Brain microvascular endothelial cell (primary cell): ENCODE results near the gene ETF1.
"Not testable (repeated sequence)": the region's sequence is repeated elsewhere in the genome, so short reads cannot be mapped to it uniquely, and the experiment has no call there.

Experiments used
- DNase-seq: peaks from one replicate; pipeline ENCODE4 v3.0.0-alpha.2; 2020
- H3K27ac ChIP-seq: fragments of 250-450 bp; sonication (Bioruptor Pico); 2 replicates; pipeline ENCODE4 v1.5.1; 2020; ENCODE audit warnings: mild to moderate bottlenecking, moderate library complexity
- H3K27me3 ChIP-seq: fragments of 250-450 bp; sonication (Bioruptor Pico); replicated peaks from 2 replicates; pipeline ENCODE4 v1.5.1; 2020; ENCODE audit warnings: mild to moderate bottlenecking
- H3K36me3 ChIP-seq: fragments of 250-450 bp; sonication (Bioruptor Pico); replicated peaks from 2 replicates; pipeline ENCODE4 v1.5.1; 2020; ENCODE audit warnings: mild to moderate bottlenecking
- H3K4me3 ChIP-seq: 2 replicates; pipeline ENCODE4 v1.5.1; 2011; ENCODE audit warnings: low read depth, mild to moderate bottlenecking, control low read depth, low read length, moderate library complexity
- CTCF ChIP-seq: IDR thresholded peaks from 2 replicates; pipeline ENCODE4 v1.5.1; 2011; ENCODE audit warnings: low read depth, mild to moderate bottlenecking, moderate library complexity, low read length, control low read depth, inconsistent platforms; ENCODE audit errors: missing control alignments
- in situ Hi-C: cut with HindIII; loops from 2 replicates; pipeline ENCODE4 v1.10.0; 2017; ENCODE audit warnings: low sequenced_read_pairs, low pct_ligation_motif_present

Gene ETF1

GRCh38 chr5:138523406-138523805 is 19.6 kb downstream of the ETF1 start:
- DNase-seq = no peak
- Histone ChIP-seq H3K27ac (no peak overlapping the region), H3K27me3 (no peaks in the 10 kb centered on the region), H3K36me3 (peaks cover 4% of the 10 kb centered on the region), H3K4me3 (no peak overlapping the region)
- TF ChIP-seq CTCF = no peak
- in situ Hi-C loops = no loop called here

GRCh38 chr5:138520971-138521370 is 22.1 kb downstream of the ETF1 start:
- in situ Hi-C loops = no loop called here
- H3K27me3 ChIP-seq = no peaks in the 10 kb centered on the region

GRCh38 chr5:138517437-138517836 is 25.6 kb downstream of the ETF1 start:
- Histone ChIP-seq H3K27me3 (no peaks in the 10 kb centered on the region), H3K4me3 (no peak overlapping the region), H3K27ac (no peak overlapping the region), H3K36me3 (peaks cover 53% of the 10 kb centered on the region)
- no peak for DNase-seq
- in situ Hi-C loops = no loop called here
- no peak for TF ChIP-seq CTCF

More at GRCh38 chr5:138520971-138521370, 22.1 kb downstream of the ETF1 start:
- Histone ChIP-seq H3K4me3 (no peak overlapping the region), H3K27ac (no peak overlapping the region), H3K36me3 (peaks cover 25% of the 10 kb centered on the region)
- no peak for TF ChIP-seq CTCF
- no peak for DNase-seq

GRCh38 chr5:138515556-138516245 is 27.3 kb downstream of the ETF1 start:
- Histone ChIP-seq H3K36me3 (peaks cover 67% of the 10 kb centered on the region), H3K27ac (no peak overlapping the region), H3K4me3 (no peak overlapping the region), H3K27me3 (no peaks in the 10 kb centered on the region)
- DNase-seq = no peak
- no peak for TF ChIP-seq CTCF
- in situ Hi-C loops = no loop called here

- H3K4me3 ChIP-seq = no peak overlapping the region
- no peak overlapping the region for H3K27ac ChIP-seq
- peaks cover 74% of the 10 kb centered on the region for H3K36me3 ChIP-seq
- no peak for TF ChIP-seq CTCF
- no peak for DNase-seq
- in situ Hi-C loops = no loop called here
- H3K27me3 ChIP-seq = no peaks in the 10 kb centered on the region
These were observed 29.0 kb downstream of the ETF1 start for GRCh38 chr5:138514021-138514420.

- in situ Hi-C loops = no loop called here
- Histone ChIP-seq H3K27ac (no peak overlapping the region), H3K4me3 (no peak overlapping the region), H3K27me3 (no peaks in the 10 kb centered on the region), H3K36me3 (peaks cover 63% of the 10 kb centered on the region)
- DNase-seq = no peak
- no peak for TF ChIP-seq CTCF
These were observed 34.1 kb downstream of the ETF1 start for GRCh38 chr5:138508958-138509357.

- DNase-seq, H3K27me3 ChIP-seq, in situ Hi-C loops, H3K4me3 ChIP-seq, H3K27ac ChIP-seq: not testable (repeated sequence)
- H3K36me3 ChIP-seq = peaks cover 51% of the 10 kb centered on the region
These were observed 35.6 kb downstream of the ETF1 start for GRCh38 chr5:138507485-138507884.
